Thymus (tissue), 2 donors: Measurements from ENCODE around the gene MYLK2. TPM values are rescaled to one million over a fixed set of nuclear protein-coding genes. Genes with fewer than 3 reads are reported as not detected.

Source experiments
- polyA plus RNA-seq: library from polyadenylated mRNA; stranded (reverse); fragments of 200-250 nt; gene quantifications from one replicate; pipeline ENCODE4 v1.2.3, GENCODE V29; 2013
- total RNA-seq: library from RNA; stranded (reverse); fragments of 120-200 nt; gene quantifications from one replicate; pipeline ENCODE4 v1.2.4, GENCODE V29; 2013
- donor health status: healthy.

The MYLK2 gene
- total and polyA plus RNA-seq, 2 donors, result 0.66 to 1.4 TPM

Other genes with a start within 250 kb of the MYLK2 start
- 39.4 TPM for gene ID1, start 214.1 kb upstream of the MYLK2 start, total RNA-seq
- gene ID1, start 214.1 kb upstream of the MYLK2 start, polyA plus RNA-seq, result 138 TPM
- gene COX4I2, start 181.4 kb upstream of the MYLK2 start, total RNA-seq, result 4.1 TPM
- gene COX4I2, start 181.4 kb upstream of the MYLK2 start, polyA plus RNA-seq, result 5.4 TPM
- 120 TPM for gene BCL2L1, start 96.5 kb upstream of the MYLK2 start, total RNA-seq
- 58.3 TPM for gene BCL2L1, start 96.5 kb upstream of the MYLK2 start, polyA plus RNA-seq
- gene TPX2, start 80.1 kb upstream of the MYLK2 start, total RNA-seq, result 75.6 TPM
- 8.2 TPM for gene TPX2, start 80.1 kb upstream of the MYLK2 start, polyA plus RNA-seq
- gene FOXS1, start 26.2 kb downstream of the MYLK2 start, total RNA-seq, result 4.7 TPM
- 1.2 TPM for gene FOXS1, start 26.2 kb downstream of the MYLK2 start, polyA plus RNA-seq
- gene DUSP15, start 51.2 kb downstream of the MYLK2 start, total RNA-seq, result 0.76 TPM
- gene DUSP15, start 51.2 kb downstream of the MYLK2 start, polyA plus RNA-seq, result 1.6 TPM
- gene TTLL9, start 51.3 kb downstream of the MYLK2 start, total RNA-seq, result 0.05 TPM
- gene TTLL9, start 51.3 kb downstream of the MYLK2 start, polyA plus RNA-seq, result 0.46 TPM
- 11.1 TPM for gene PDRG1, start 132.7 kb downstream of the MYLK2 start, total RNA-seq
- 16.4 TPM for gene PDRG1, start 132.7 kb downstream of the MYLK2 start, polyA plus RNA-seq
- gene XKR7, start 148.8 kb downstream of the MYLK2 start, total RNA-seq, result under 0.01 TPM
- gene XKR7, start 148.8 kb downstream of the MYLK2 start, polyA plus RNA-seq, result 0.02 TPM
- 0.76 TPM for gene CCM2L, start 191.1 kb downstream of the MYLK2 start, total RNA-seq
- gene CCM2L, start 191.1 kb downstream of the MYLK2 start, polyA plus RNA-seq, result 3.3 TPM
- 25.2 TPM for gene HCK, start 232.9 kb downstream of the MYLK2 start, total RNA-seq
- gene HCK, start 232.9 kb downstream of the MYLK2 start, polyA plus RNA-seq, result 33.3 TPM